Omental fat pad (tissue), 4 donors: ENCODE measurements around the gene MYF6. TPM values are rescaled to one million over a fixed set of nuclear protein-coding genes. Genes with fewer than 3 reads are reported as not detected.

Experiments used
- ATAC-seq: fragments of 150-250 bp; one replicate; pipeline ENCODE4 v1.9.1; 2016; ENCODE audit warnings: mild to moderate bottlenecking, moderate library complexity; ENCODE audit not compliant: low FRiP score
- DNase-seq: peaks from one replicate; pipeline ENCODE4 v3.0.0-alpha.2; 2019; ENCODE audit warnings: low spot score
- CTCF ChIP-seq, 3 donors: fragments of 450-650 bp; IDR thresholded peaks; one replicate each; pipeline ENCODE4 v1.5.1; 2016 to 2017; ENCODE audit warnings: antibody characterized with exemption in 3 of 3, mild to moderate bottlenecking in 3 of 3, moderate library complexity in 2 of 3
- total RNA-seq, 4 donors: library from RNA; depleted of rRNA; stranded (reverse); fragments of >200 nt; gene quantifications; one replicate each; pipeline ENCODE4 v1.1.0, GENCODE V29; 2016

MYF6 gene
- total RNA-seq, 4 donors from 2014 or later: 0.37 to 0.44 TPM; not detected in 2

- TF ChIP-seq CTCF (IDR thresholded peaks at IDR 0.05): no peak
- ATAC-seq (no peak), DNase-seq (no peak)
Measured at GRCh38 chr12:80704420-80704819, 3.0 kb upstream of the MYF6 start.

DNA sequence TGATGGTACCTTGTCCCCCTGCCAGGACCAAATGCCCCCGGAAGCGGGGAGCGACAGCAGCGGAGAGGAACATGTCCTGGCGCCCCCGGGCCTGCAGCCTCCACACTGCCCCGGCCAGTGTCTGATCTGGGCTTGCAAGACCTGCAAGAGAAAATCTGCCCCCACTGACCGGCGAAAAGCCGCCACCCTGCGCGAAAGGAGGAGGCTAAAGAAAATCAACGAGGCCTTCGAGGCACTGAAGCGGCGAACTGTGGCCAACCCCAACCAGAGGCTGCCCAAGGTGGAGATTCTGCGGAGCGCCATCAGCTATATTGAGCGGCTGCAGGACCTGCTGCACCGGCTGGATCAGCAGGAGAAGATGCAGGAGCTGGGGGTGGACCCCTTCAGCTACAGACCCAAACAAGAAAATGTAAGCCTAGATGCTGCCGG, 410 bp downstream of the MYF6 start:
- ATAC-seq (no peak), DNase-seq (no peak)
- TF ChIP-seq CTCF (IDR thresholded peaks at IDR 0.05): no peak

GRCh38 chr12:80708259-80708974, 983 bp downstream of the MYF6 start:
- ATAC-seq (no peak), DNase-seq (no peak)
- TF ChIP-seq CTCF (IDR thresholded peaks at IDR 0.05): no peak

DNA sequence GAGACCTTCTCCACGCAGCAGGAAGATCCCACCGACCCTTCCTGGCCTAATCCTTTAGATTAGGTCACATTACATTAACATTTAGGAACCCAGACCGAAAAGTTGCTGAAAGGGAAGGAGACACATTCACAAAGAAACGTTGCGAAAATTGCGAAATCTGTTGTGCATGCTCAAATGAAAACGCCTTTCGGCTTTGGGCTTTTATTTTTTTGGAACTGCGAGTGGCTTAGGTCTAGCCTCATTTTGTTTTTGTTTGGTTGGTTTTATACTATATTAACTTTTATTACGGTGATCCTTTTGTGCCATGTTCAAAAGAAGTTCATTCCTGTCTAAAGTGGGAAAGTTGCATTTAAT, 1.5 kb downstream of the MYF6 start:
- no peak for TF ChIP-seq CTCF (IDR thresholded peaks at IDR 0.05)
- ATAC-seq: no peak
- DNase-seq: no peak

DNA sequence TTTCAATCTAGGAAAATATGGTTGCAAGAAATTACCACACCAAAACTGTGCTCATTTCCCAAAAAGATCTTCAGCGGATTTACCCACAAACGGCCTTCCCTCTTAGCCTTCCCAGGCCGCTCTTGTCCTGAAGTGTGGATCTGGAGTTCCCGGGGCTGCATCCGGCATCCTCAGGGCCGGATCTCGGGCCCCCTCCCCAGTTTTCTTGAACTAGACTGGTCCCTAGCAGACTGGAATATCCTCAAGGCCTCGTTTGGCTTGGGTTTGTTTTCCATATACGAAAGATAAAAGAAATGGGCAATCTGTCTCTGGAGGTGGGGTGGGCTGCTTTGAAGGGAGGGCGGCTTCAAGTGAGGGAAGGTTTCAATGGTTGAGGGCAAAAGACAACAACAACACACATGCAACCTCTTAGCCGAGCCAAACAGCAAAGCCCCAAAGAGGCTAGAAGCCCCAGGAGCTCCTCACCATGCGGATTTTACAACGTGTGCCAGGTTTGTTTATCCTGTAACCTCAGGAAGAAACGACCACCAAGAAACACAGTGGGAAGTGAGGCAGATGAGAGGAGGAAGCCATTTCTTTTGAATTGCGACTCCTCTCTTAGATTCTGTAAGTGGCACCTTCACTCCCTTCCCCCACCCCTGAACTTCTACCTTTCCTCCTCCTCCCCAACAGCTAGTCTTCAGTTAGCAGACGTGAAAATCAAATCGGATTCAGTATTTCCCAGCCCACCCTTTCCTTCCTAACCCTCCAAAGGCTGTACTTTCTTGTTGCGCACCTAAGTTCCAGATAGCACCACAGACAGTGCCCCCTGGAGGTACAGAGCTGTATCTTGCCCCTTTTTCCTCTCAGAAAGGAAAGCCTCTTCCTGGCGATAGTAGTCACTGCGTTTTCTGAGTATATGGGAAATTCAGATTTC, 2.6 kb downstream of the MYF6 start:
- ATAC-seq: no peak
- no peak for DNase-seq
- TF ChIP-seq CTCF (IDR thresholded peaks at IDR 0.05): no peak

GRCh38 chr12:80710727-80711449, 3.5 kb downstream of the MYF6 start:
- ATAC-seq: no peak
- DNase-seq: no peak
- TF ChIP-seq CTCF (IDR thresholded peaks at IDR 0.05): no peak
